NT2/D1 (cell line): ENCODE data around the gene TACR1.

Experiments used
- SUZ12 ChIP-seq: IDR thresholded peaks from 2 replicates; pipeline ENCODE4 v1.6.1; 2011; ENCODE audit not compliant: insufficient read length, insufficient read depth; ENCODE audit errors: extremely low read depth
- YY1 ChIP-seq: IDR thresholded peaks from 2 replicates; pipeline ENCODE4 v1.6.1; 2011; ENCODE audit not compliant: insufficient read length, insufficient read depth
- ZNF274 ChIP-seq: IDR thresholded peaks from 2 replicates; pipeline ENCODE4 v1.6.1; 2011; ENCODE audit warnings: mild to moderate bottlenecking, low read depth, low read length

- TF ChIP-seq YY1: no peak
- TF ChIP-seq ZNF274: no peak
- TF ChIP-seq SUZ12: no peak
These were observed 5.5 kb upstream of the TACR1 start for GRCh38 chr2:75204833-75205232.
